Measurements from ENCODE around the gene CDRT4. TPM values are rescaled to one million over a fixed set of nuclear protein-coding genes. Genes with fewer than 3 reads are reported as not detected.

Gene CDRT4
- 4.2 TPM for total RNA-seq

- Histone ChIP-seq H3K36me3 (no peaks in the 10 kb centered on the region), H3K4me3 (no peak within 1 kb of the TSS), H3K27me3 (no peaks in the 10 kb centered on the region), H3K9me3 (no peaks in the 10 kb centered on the region), H3K27ac (no peak within 1 kb of the TSS), H3K4me1 (peaks cover 16% of the 10 kb centered on the region)
- intact Hi-C loops (cut with DNase I): no loop called here
- no peak for TF ChIP-seq POLR2A (IDR thresholded peaks at IDR 0.05)
- TF ChIP-seq POLR2AphosphoS5 (IDR thresholded peaks at IDR 0.05; ENCODE audit: insufficient read depth in 1 of 2, low read depth in 1 of 2): no peak
- TF ChIP-seq, protein P1, sequence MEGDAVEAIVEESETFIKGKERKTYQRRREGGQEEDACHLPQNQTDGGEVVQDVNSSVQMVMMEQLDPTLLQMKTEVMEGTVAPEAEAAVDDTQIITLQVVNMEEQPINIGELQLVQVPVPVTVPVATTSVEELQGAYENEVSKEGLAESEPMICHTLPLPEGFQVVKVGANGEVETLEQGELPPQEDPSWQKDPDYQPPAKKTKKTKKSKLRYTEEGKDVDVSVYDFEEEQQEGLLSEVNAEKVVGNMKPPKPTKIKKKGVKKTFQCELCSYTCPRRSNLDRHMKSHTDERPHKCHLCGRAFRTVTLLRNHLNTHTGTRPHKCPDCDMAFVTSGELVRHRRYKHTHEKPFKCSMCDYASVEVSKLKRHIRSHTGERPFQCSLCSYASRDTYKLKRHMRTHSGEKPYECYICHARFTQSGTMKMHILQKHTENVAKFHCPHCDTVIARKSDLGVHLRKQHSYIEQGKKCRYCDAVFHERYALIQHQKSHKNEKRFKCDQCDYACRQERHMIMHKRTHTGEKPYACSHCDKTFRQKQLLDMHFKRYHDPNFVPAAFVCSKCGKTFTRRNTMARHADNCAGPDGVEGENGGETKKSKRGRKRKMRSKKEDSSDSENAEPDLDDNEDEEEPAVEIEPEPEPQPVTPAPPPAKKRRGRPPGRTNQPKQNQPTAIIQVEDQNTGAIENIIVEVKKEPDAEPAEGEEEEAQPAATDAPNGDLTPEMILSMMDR (IDR thresholded peaks at IDR 0.05): no peak
- DNase-seq (ENCODE audit: extremely low spot score in 2 of 2): no peak
Measured at GRCh38 chr17:15467592-15467991, at the start of gene CDRT4. CDRT4 (minus strand) TSS chr17:15467621; CDS start chr17:15440238, 27,383 bp downstream.

GRCh38 chr17:15516150-15516549 is 48.7 kb upstream of the CDRT4 start:
- no peak for DNase-seq (ENCODE audit: extremely low spot score in 2 of 2)
- intact Hi-C loops (cut with DNase I): no loop called here
- H3K36me3 ChIP-seq: peaks cover 0 to 10% of the 10 kb centered on the region in 2 donors
- TF ChIP-seq POLR2A (IDR thresholded peaks at IDR 0.05) (no peak), POLR2AphosphoS5 (IDR thresholded peaks at IDR 0.05; ENCODE audit: insufficient read depth in 1 of 2, low read depth in 1 of 2) (no peak)
- TF ChIP-seq, protein P1 (IDR thresholded peaks at IDR 0.05): no peak
- H3K4me3 ChIP-seq: no peak overlapping the region
- no peak overlapping the region for H3K27ac ChIP-seq
- peaks cover 18% of the 10 kb centered on the region for H3K4me1 ChIP-seq
- H3K27me3 ChIP-seq: no peaks in the 10 kb centered on the region
- H3K9me3 ChIP-seq: no peaks in the 10 kb centered on the region

DNA sequence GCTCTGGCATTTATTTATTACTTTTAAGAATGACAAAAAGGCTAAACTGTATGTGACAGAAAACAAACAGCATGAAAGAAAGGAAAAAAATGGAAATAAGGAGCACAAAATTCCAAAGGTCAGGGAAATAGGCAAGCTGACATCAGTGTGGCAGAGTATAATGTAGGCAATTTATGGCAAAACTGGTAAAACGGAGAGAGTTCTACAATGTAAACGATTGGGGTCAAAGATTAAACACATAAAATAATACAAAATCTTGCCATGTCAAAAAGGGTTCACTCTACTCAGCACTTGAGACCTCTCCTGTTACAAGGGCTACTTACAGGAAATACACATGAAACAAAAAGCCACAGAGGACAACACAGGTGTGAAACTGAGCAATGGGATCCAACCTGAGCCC is 47.0 kb upstream of the CDRT4 start:
- TF ChIP-seq POLR2AphosphoS5 (IDR thresholded peaks at IDR 0.05; ENCODE audit: insufficient read depth in 1 of 2, low read depth in 1 of 2): no peak
- TF ChIP-seq, protein P1 (IDR thresholded peaks at IDR 0.05): no peak
- no peak for TF ChIP-seq POLR2A (IDR thresholded peaks at IDR 0.05)
- Histone ChIP-seq H3K27me3 (no peaks in the 10 kb centered on the region), H3K36me3 (peaks cover 0 to 10% of the 10 kb centered on the region in 2 donors), H3K4me1 (peaks cover 28% of the 10 kb centered on the region), H3K9me3 (no peaks in the 10 kb centered on the region), H3K4me3 (no peak overlapping the region), H3K27ac (peak overlapping the region; percentile 89)
- intact Hi-C loops (cut with DNase I): no loop called here
- DNase-seq (ENCODE audit: extremely low spot score in 2 of 2): no peak

GRCh38 chr17:15513856-15514459 is 46.5 kb upstream of the CDRT4 start:
- no peaks in the 10 kb centered on the region for H3K27me3 ChIP-seq
- TF ChIP-seq POLR2A (IDR thresholded peaks at IDR 0.05): no peak
- TF ChIP-seq POLR2AphosphoS5 (IDR thresholded peaks at IDR 0.05; ENCODE audit: insufficient read depth in 1 of 2, low read depth in 1 of 2): no peak
- TF ChIP-seq, protein P1 (IDR thresholded peaks at IDR 0.05): no peak
- peaks cover 30% of the 10 kb centered on the region for H3K4me1 ChIP-seq
- no peak overlapping the region for H3K4me3 ChIP-seq
- peak in 1 of 2 donors; percentile 74 for DNase-seq (ENCODE audit: extremely low spot score in 2 of 2)
- no peaks in the 10 kb centered on the region for H3K9me3 ChIP-seq
- H3K27ac ChIP-seq: peak overlapping the region; percentile 89
- intact Hi-C loops (cut with DNase I): no loop called here
- peaks cover 0 to 10% of the 10 kb centered on the region in 2 donors for H3K36me3 ChIP-seq

DNA sequence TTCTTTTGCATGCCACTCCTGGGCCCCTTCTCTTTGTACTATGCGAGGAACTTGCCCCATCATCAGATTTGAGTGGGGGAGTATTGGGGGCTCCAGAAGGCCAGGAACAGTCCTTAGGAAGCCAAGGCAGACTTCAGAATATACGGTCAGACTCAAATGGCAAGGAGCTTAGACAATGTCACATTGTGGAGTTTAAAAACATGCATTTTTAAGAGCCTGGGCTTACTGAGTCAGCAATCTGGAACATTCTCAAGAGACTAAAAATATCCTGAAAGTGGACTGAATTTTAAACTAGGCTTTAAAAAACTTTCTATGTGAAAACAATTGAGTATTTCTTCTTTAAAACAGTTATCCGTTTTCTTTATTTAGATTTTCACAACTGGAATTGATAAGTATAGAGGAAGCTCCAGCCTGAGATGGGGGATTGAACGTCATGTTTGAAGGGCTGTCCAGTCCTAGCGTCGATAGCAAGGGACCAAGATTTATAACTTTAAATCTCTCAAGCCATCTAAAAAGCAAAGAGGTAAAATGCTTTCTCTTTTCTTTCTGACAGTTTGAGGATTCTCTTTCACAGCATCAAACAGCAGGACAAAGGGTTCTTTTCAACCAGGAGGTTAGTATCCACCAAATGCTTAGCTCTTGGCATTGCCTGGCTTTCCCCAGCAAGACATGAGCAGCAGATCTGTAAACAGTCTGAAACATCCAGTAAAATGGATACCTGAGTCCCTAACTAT is 45.8 kb upstream of the CDRT4 start:
- Histone ChIP-seq H3K4me1 (peaks cover 30% of the 10 kb centered on the region), H3K4me3 (no peak overlapping the region), H3K27ac (peak overlapping the region; percentile 89), H3K27me3 (no peaks in the 10 kb centered on the region), H3K9me3 (no peaks in the 10 kb centered on the region), H3K36me3 (peaks cover 0 to 10% of the 10 kb centered on the region in 2 donors)
- DNase-seq (ENCODE audit: extremely low spot score in 2 of 2): peak in 1 of 2 donors; percentile 65
- TF ChIP-seq POLR2AphosphoS5 (IDR thresholded peaks at IDR 0.05; ENCODE audit: insufficient read depth in 1 of 2, low read depth in 1 of 2): peak in 1 of 2 donors; percentile 17
- TF ChIP-seq, protein P1 (IDR thresholded peaks at IDR 0.05): no peak
- intact Hi-C loops (cut with DNase I): no loop called here
